ENCODE measurements around the gene C19orf67. TPM values are rescaled to one million over a fixed set of nuclear protein-coding genes. Genes with fewer than 3 reads are reported as not detected.
A peak's percentile ranks its signal among the peaks of the same experiment; 100 is the strongest.

Gene C19orf67
- total RNA-seq, 4 donors from 2014 or later: not detected

GRCh38 chr19:14116918-14117578 lies 31.5 kb upstream of the C19orf67 start:
- peaks cover 68% of the 10 kb centered on the region for H3K4me1 ChIP-seq
- no peak for TF ChIP-seq EP300 (IDR thresholded peaks at IDR 0.05)
- no peak for TF ChIP-seq POLR2A (IDR thresholded peaks at IDR 0.05)
- no peak for TF ChIP-seq CTCF (IDR thresholded peaks at IDR 0.05)
- TF ChIP-seq POLR2AphosphoS5 (IDR thresholded peaks at IDR 0.05): no peak
- no peaks in the 10 kb centered on the region for H3K36me3 ChIP-seq
- peak overlapping the region; percentile 89 for H3K4me3 ChIP-seq
- peak in 1 of 2 donors; percentile 77 for DNase-seq (ENCODE audit: low spot score in 2 of 2)
- H3K9me3 ChIP-seq: no peaks in the 10 kb centered on the region
- H3K27me3 ChIP-seq: no peaks in the 10 kb centered on the region
- 2% methylated on average over 15 of the region's 33 CpGs for WGBS
- peak overlapping the region; percentile 98 for H3K27ac ChIP-seq

- H3K27me3 ChIP-seq: no peaks in the 10 kb centered on the region
- 14% methylated on average over 6 of the region's 6 CpGs for WGBS
- peak overlapping the region; percentile 89 for H3K4me3 ChIP-seq
- TF ChIP-seq EP300 (IDR thresholded peaks at IDR 0.05) (no peak), CTCF (IDR thresholded peaks at IDR 0.05) (no peak), POLR2A (IDR thresholded peaks at IDR 0.05) (no peak), POLR2AphosphoS5 (IDR thresholded peaks at IDR 0.05) (no peak)
- DNase-seq (ENCODE audit: low spot score in 2 of 2): no peak
- H3K9me3 ChIP-seq: no peaks in the 10 kb centered on the region
- peak overlapping the region; percentile 98 for H3K27ac ChIP-seq
- no peaks in the 10 kb centered on the region for H3K36me3 ChIP-seq
- H3K4me1 ChIP-seq: peaks cover 71% of the 10 kb centered on the region
Observed at GRCh38 chr19:14116525-14116917, 30.9 kb upstream of the C19orf67 start.

GRCh38 chr19:14115756-14116155 lies 30.2 kb upstream of the C19orf67 start:
- WGBS: 82% methylated on average over 5 of the region's 5 CpGs
- H3K27ac ChIP-seq: peak overlapping the region; percentile 12
- peak overlapping the region; percentile 89 for H3K4me3 ChIP-seq
- no peak for TF ChIP-seq POLR2A (IDR thresholded peaks at IDR 0.05)
- H3K4me1 ChIP-seq: peaks cover 71% of the 10 kb centered on the region
- H3K9me3 ChIP-seq: no peaks in the 10 kb centered on the region
- H3K36me3 ChIP-seq: no peaks in the 10 kb centered on the region
- H3K27me3 ChIP-seq: no peaks in the 10 kb centered on the region
- DNase-seq (ENCODE audit: low spot score in 2 of 2): no peak

GRCh38 chr19:14114854-14115253 lies 29.3 kb upstream of the C19orf67 start:
- 48% methylated on average over 9 of the region's 9 CpGs for WGBS

GRCh38 chr19:14114439-14114838 lies 28.9 kb upstream of the C19orf67 start:
- Histone ChIP-seq H3K9me3 (no peaks in the 10 kb centered on the region), H3K4me1 (peaks cover 65% of the 10 kb centered on the region), H3K27ac (no peak overlapping the region), H3K36me3 (no peaks in the 10 kb centered on the region), H3K27me3 (no peaks in the 10 kb centered on the region), H3K4me3 (no peak overlapping the region)
- DNase-seq (ENCODE audit: low spot score in 2 of 2): no peak
- WGBS: 83% methylated on average over 7 of the region's 7 CpGs
- TF ChIP-seq POLR2A (IDR thresholded peaks at IDR 0.05) (no peak), CTCF (IDR thresholded peaks at IDR 0.05) (no peak)

More at GRCh38 chr19:14114854-14115253, 29.3 kb upstream of the C19orf67 start:
- Histone ChIP-seq H3K27ac (no peak overlapping the region), H3K27me3 (no peaks in the 10 kb centered on the region), H3K9me3 (no peaks in the 10 kb centered on the region), H3K36me3 (no peaks in the 10 kb centered on the region), H3K4me1 (peaks cover 69% of the 10 kb centered on the region), H3K4me3 (no peak overlapping the region)
- TF ChIP-seq CTCF (IDR thresholded peaks at IDR 0.05): peak in 1 of 2 donors; percentile 48
- TF ChIP-seq POLR2A (IDR thresholded peaks at IDR 0.05): no peak
- DNase-seq (ENCODE audit: low spot score in 2 of 2): peak in 1 of 2 donors; percentile 72
